ENCODE results near the gene CCPG1. TPM values are rescaled to one million over a fixed set of nuclear protein-coding genes. Genes with fewer than 3 reads are reported as not detected.
A peak's percentile ranks its signal among the peaks of the same experiment; 100 is the strongest.

Gene CCPG1
- total and polyA plus RNA-seq, 10 of the 15 experiments (the other 5 are each of a cell fraction or from before 2014, with no cell fraction given), result 5.1 to 15.8 (median 10.0) TPM

- H4K20me1 ChIP-seq (ENCODE audit: control insufficient read depth, insufficient read depth), result no peaks in the 10 kb centered on the region
- H3K79me2 ChIP-seq (ENCODE audit: control insufficient read depth, insufficient read depth, low read length), result no peaks in the 10 kb centered on the region
- H3K9me3 ChIP-seq (replicated peaks; ENCODE audit: control insufficient read depth, insufficient read depth, low read length), result no peaks in the 10 kb centered on the region
- SMC1A ChIA-PET (ENCODE audit: uncharacterized antibody, unreplicated experiment), result interaction anchor here (0.7 to 3.1 kb wide), 20 partner anchors 9 to 1543 kb away, joined by 3 to 44 read pairs (median 4); partner anchors contain the start of genes CCPG1, PIERCE2, PIGB and PIGBOS1
- CTCF ChIA-PET, result interaction anchor here (0.6 to 4.3 kb wide), 46 partner anchors 8 to 1543 kb away, joined by 3 to 60 read pairs (median 4); partner anchors contain the start of genes CCPG1 and PIERCE2
- POLR2A ChIA-PET, result no interaction called here
- FAIRE-seq (peak; percentile 93), ATAC-seq (peak; percentile 94), DNase-seq (ENCODE audit: low read depth, low spot score) (no peak)
- no peaks in the 10 kb centered on the region for H3K27me3 ChIP-seq (replicated peaks in 1 of 2; ENCODE audit: control insufficient read depth in 2 of 2, insufficient read depth in 2 of 2, low read length in 1 of 2)
- no peak overlapping the region for H3K9ac ChIP-seq (ENCODE audit: control insufficient read depth, insufficient read depth, low read length)
- H3K4me1 ChIP-seq (ENCODE audit: control insufficient read depth, insufficient read depth, low read length), result no peaks in the 10 kb centered on the region
- no peaks in the 10 kb centered on the region for H3K36me3 ChIP-seq (ENCODE audit: control insufficient read depth in 2 of 2, insufficient read depth in 2 of 2, low read length in 1 of 2)
- no peak overlapping the region for H3K4me2 ChIP-seq (ENCODE audit: control insufficient read depth, insufficient read depth)
- 13% methylated on average over 6 of the region's 6 CpGs for WGBS (ENCODE audit: insufficient coverage, insufficient replicate concordance, low lambda C conversion rate, missing lambda C conversion rate)
- intact Hi-C loops (cut with micrococcal nuclease; ENCODE audit: unreplicated experiment) (loop anchor here (1.0 to 10.0 kb wide), 4 partner anchors 145 to 1470 kb away; no protein-coding TSS in a partner anchor), in situ Hi-C loops (cut with MboI) (loop anchor here (5.0 to 25.0 kb wide), 3 partner anchors 218 to 1623 kb away; no protein-coding TSS in a partner anchor)
- H3K4me3 ChIP-seq, result no peak overlapping the region
- no TSS peak for BruUV-seq (replicated peaks)
- H2AFZ ChIP-seq (ENCODE audit: control insufficient read depth, low read depth, low read length), result no peak overlapping the region
- RAD21 ChIA-PET (ENCODE audit: unreplicated experiment), result interaction anchor here (0.6 to 3.2 kb wide), 14 partner anchors 10 to 1543 kb away, joined by 3 to 33 read pairs (median 3); partner anchors contain the start of genes CCPG1, PIERCE2, PIGB and PIGBOS1
- no peak overlapping the region for H3K27ac ChIP-seq (ENCODE audit: control insufficient read depth, insufficient read depth)
- TF ChIP-seq CHD1 (IDR thresholded peaks at IDR 0.05; ENCODE audit: low read depth, low read length) (no peak), CHD4 (IDR thresholded peaks at IDR 0.05) (no peak), CTCF (IDR thresholded peaks at IDR 0.05 in 2 of 3, conservative IDR thresholded peaks at IDR 0.05 in 1 of 3; ENCODE audit: control insufficient read depth in 2 of 3, extremely low read depth in 1 of 3, insufficient read depth in 1 of 3, low read depth in 3 of 3, low read length in 3 of 3) (peak; percentile 54 to 66 (median 56)), EP300 (IDR thresholded peaks at IDR 0.05; ENCODE audit: borderline replicate concordance in 1 of 2, control insufficient read depth in 1 of 2, low read depth in 2 of 2, low read length in 2 of 2) (no peak), CBX5 (IDR thresholded peaks at IDR 0.05; ENCODE audit: low read depth) (no peak), ZNF207 (IDR thresholded peaks at IDR 0.05; ENCODE audit: borderline replicate concordance) (no peak), SKIL (IDR thresholded peaks at IDR 0.05; ENCODE audit: low read depth, poor library complexity, severe bottlenecking) (no peak), NFYA (IDR thresholded peaks at IDR 0.05; ENCODE audit: borderline replicate concordance, low read depth, low read length) (no peak), KDM1A (IDR thresholded peaks at IDR 0.05; ENCODE audit: borderline replicate concordance) (no peak)
- TF ChIP-seq, protein P1, sequence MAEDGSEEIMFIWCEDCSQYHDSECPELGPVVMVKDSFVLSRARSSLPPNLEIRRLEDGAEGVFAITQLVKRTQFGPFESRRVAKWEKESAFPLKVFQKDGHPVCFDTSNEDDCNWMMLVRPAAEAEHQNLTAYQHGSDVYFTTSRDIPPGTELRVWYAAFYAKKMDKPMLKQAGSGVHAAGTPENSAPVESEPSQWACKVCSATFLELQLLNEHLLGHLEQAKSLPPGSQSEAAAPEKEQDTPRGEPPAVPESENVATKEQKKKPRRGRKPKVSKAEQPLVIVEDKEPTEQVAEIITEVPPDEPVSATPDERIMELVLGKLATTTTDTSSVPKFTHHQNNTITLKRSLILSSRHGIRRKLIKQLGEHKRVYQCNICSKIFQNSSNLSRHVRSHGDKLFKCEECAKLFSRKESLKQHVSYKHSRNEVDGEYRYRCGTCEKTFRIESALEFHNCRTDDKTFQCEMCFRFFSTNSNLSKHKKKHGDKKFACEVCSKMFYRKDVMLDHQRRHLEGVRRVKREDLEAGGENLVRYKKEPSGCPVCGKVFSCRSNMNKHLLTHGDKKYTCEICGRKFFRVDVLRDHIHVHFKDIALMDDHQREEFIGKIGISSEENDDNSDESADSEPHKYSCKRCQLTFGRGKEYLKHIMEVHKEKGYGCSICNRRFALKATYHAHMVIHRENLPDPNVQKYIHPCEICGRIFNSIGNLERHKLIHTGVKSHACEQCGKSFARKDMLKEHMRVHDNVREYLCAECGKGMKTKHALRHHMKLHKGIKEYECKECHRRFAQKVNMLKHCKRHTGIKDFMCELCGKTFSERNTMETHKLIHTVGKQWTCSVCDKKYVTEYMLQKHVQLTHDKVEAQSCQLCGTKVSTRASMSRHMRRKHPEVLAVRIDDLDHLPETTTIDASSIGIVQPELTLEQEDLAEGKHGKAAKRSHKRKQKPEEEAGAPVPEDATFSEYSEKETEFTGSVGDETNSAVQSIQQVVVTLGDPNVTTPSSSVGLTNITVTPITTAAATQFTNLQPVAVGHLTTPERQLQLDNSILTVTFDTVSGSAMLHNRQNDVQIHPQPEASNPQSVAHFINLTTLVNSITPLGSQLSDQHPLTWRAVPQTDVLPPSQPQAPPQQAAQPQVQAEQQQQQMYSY (CRISPR knock-in tag; IDR thresholded peaks at IDR 0.05), result no peak
- TF ChIP-seq, protein P2, sequence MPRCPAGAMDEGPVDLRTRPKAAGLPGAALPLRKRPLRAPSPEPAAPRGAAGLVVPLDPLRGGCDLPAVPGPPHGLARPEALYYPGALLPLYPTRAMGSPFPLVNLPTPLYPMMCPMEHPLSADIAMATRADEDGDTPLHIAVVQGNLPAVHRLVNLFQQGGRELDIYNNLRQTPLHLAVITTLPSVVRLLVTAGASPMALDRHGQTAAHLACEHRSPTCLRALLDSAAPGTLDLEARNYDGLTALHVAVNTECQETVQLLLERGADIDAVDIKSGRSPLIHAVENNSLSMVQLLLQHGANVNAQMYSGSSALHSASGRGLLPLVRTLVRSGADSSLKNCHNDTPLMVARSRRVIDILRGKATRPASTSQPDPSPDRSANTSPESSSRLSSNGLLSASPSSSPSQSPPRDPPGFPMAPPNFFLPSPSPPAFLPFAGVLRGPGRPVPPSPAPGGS (IDR thresholded peaks at IDR 0.05; ENCODE audit: borderline replicate concordance, insufficient read depth, low read depth, low read length, poor library complexity, severe bottlenecking), result no peak
Observed at GRCh38 chr15:55434989-55435825, 27.0 kb upstream of the CCPG1 start.

All from GM12878 (cell line).